IMR-90 (cell line): ENCODE data around the gene CTCF. TPM values are rescaled to one million over a fixed set of nuclear protein-coding genes. Genes with fewer than 3 reads are reported as not detected.

ENCODE experiments used
- ATAC-seq: fragments of 200-7000 bp; cut with Tn5 transposase; 2 replicates; pipeline ENCODE4 v1.9.1; 2020; ENCODE audit warnings: low read depth, mild to moderate bottlenecking, moderate library complexity
- BruUV-seq: library from RNA; stranded (reverse); fragments of 400-500 nt; replicated peaks from 2 replicates; lab custom pipeline; 2021; lab: Mats Ljungman, UMichigan
- CTCF ChIA-PET: fragments of 300-600 bp; formaldehyde crosslinking; extraction: SDS; loops from one replicate; lab custom pipeline; 2021; ENCODE audit warnings: antibody characterized with exemption; lab: Yijun Ruan, JAX
- POLR2A ChIA-PET: fragments of 300-600 bp; sonication (Branson Sonifier 250); formaldehyde crosslinking; loops from one replicate; lab custom pipeline; 2022; ENCODE audit warnings: antibody characterized with exemption; ENCODE audit not compliant: unreplicated experiment; lab: Charles Lee
- DNase-seq: peaks from one replicate; pipeline ENCODE4 v3.0.0; 2013
- H2AFZ ChIP-seq: replicated peaks from 2 replicates; pipeline ENCODE3; 2013; ENCODE audit warnings: low read length, mild to moderate bottlenecking; ENCODE audit not compliant: poor library complexity
- H2AK5ac ChIP-seq: 2 replicates; pipeline ENCODE4 v1.6.1; 2013; ENCODE audit warnings: low read depth, low read length, inconsistent platforms
- H2AK9ac ChIP-seq: replicated peaks from 2 replicates; pipeline ENCODE3; 2013; ENCODE audit warnings: mild to moderate bottlenecking, low read depth, low read length, moderate library complexity; ENCODE audit not compliant: poor library complexity
- H2BK120ac ChIP-seq: 2 replicates; pipeline ENCODE4 v1.6.1; 2013; ENCODE audit warnings: low read depth, low read length, inconsistent platforms
- H2BK15ac ChIP-seq: 3 replicates; pipeline ENCODE4 v1.6.1; 2013; ENCODE audit warnings: low read depth, low read length, inconsistent platforms
- H2BK20ac ChIP-seq: 2 replicates; pipeline ENCODE4 v1.6.1; 2013; ENCODE audit warnings: low read depth, mild to moderate bottlenecking, inconsistent platforms, low read length, moderate library complexity
- H2BK5ac ChIP-seq: 2 replicates; pipeline ENCODE4 v1.6.1; 2013; ENCODE audit warnings: mild to moderate bottlenecking, low read depth, low read length, inconsistent platforms; ENCODE audit not compliant: poor library complexity, severe bottlenecking
- H3K14ac ChIP-seq: replicated peaks from 2 replicates; pipeline ENCODE4 v1.6.1; 2013; ENCODE audit warnings: low read depth, low read length, inconsistent platforms
- H3K18ac ChIP-seq: 2 replicates; pipeline ENCODE4 v1.6.1; 2013; ENCODE audit warnings: low read depth, low read length, control low read depth
- H3K23ac ChIP-seq: 2 replicates; pipeline ENCODE4 v1.6.1; 2013; ENCODE audit warnings: low read depth, low read length, inconsistent platforms
- H3K27ac ChIP-seq: 2 replicates; pipeline ENCODE4 v1.5.1; 2013; ENCODE audit warnings: mild to moderate bottlenecking, control low read depth, low read length; ENCODE audit not compliant: insufficient read depth
- H3K27me3 ChIP-seq: 2 replicates; pipeline ENCODE4 v1.6.1; 2013; ENCODE audit warnings: low read length; ENCODE audit not compliant: control insufficient read depth, insufficient read depth
- H3K36me3 ChIP-seq: 2 replicates; pipeline ENCODE4 v1.6.1; 2013; ENCODE audit warnings: low read length, mixed read lengths; ENCODE audit not compliant: control insufficient read depth, insufficient read depth
- H3K4ac ChIP-seq: 2 replicates; pipeline ENCODE4 v1.6.1; 2013; ENCODE audit warnings: low read depth, low read length, inconsistent platforms
- H3K4me1 ChIP-seq: 2 replicates; pipeline ENCODE4 v1.6.1; 2013; ENCODE audit warnings: low read length, mixed read lengths; ENCODE audit not compliant: control insufficient read depth, insufficient read depth
- H3K4me2 ChIP-seq: 2 replicates; pipeline ENCODE4 v1.6.1; 2013; ENCODE audit warnings: low read depth, mild to moderate bottlenecking, control low read depth, low read length, moderate library complexity
- H3K4me3 ChIP-seq: 2 replicates; pipeline ENCODE4 v1.5.1; 2013; ENCODE audit warnings: low read depth, mild to moderate bottlenecking, control low read depth, low read length, moderate library complexity; ENCODE audit not compliant: insufficient read depth
- H3K56ac ChIP-seq: 2 replicates; pipeline ENCODE4 v1.6.1; 2013; ENCODE audit warnings: low read length, inconsistent platforms; ENCODE audit not compliant: insufficient read depth; ENCODE audit errors: extremely low read depth
- H3K79me1 ChIP-seq, 2 experiments: 2 replicates each; pipeline ENCODE4 v1.6.1; 2013; ENCODE audit warnings: low read length in 2 of 2, inconsistent platforms in 1 of 2, low read depth in 1 of 2
- H3K9ac ChIP-seq: 2 replicates; pipeline ENCODE4 v1.6.1; 2013; ENCODE audit warnings: low read depth, low read length, control low read depth
- H3K9me1 ChIP-seq: 2 replicates; pipeline ENCODE4 v1.6.1; 2013; ENCODE audit warnings: low read length, inconsistent platforms; ENCODE audit not compliant: insufficient read depth
- H3K9me3 ChIP-seq: 2 replicates; pipeline ENCODE4 v1.6.1; 2013; ENCODE audit warnings: low read length; ENCODE audit not compliant: control insufficient read depth, insufficient read depth
- H4K20me1 ChIP-seq: 2 replicates; pipeline ENCODE4 v1.6.1; 2013; ENCODE audit warnings: low read length, inconsistent platforms; ENCODE audit not compliant: insufficient read depth
- H4K5ac ChIP-seq: 2 replicates; pipeline ENCODE4 v1.6.1; 2013; ENCODE audit warnings: mild to moderate bottlenecking, low read depth, low read length, control low read depth
- H4K8ac ChIP-seq, 2 experiments: 2 replicates each; pipeline ENCODE4 v1.6.1; 2013; ENCODE audit warnings: low read depth in 2 of 2, low read length in 2 of 2, control low read depth in 1 of 2, inconsistent platforms in 1 of 2
- H4K91ac ChIP-seq: 2 replicates; pipeline ENCODE4 v1.6.1; 2013; ENCODE audit warnings: low read depth, low read length, inconsistent platforms; ENCODE audit not compliant: insufficient read depth
- MXI1 ChIP-seq: IDR thresholded peaks from 2 replicates; pipeline ENCODE4 v1.6.1; 2012; ENCODE audit warnings: low read depth, mild to moderate bottlenecking, low read length, moderate library complexity, borderline replicate concordance
- RAD21 ChIP-seq: IDR thresholded peaks from 2 replicates; pipeline ENCODE4 v1.6.1; 2012; ENCODE audit warnings: low read length, improper control_type of control experiment
- WGBS, 2 experiments: methylation state at CpG; one replicate each; pipeline versions ENCODE4 v1.1.5 to v1.1.7; 2013; ENCODE audit warnings: missing lambda C conversion rate in 2 of 2; ENCODE audit not compliant: insufficient read length in 1 of 2; ENCODE audit errors: extremely low coverage in 2 of 2; 5-methylcytosine and 5-hydroxymethylcytosine counted together
- dilution Hi-C: fragments of 300-500 bp; cut with HindIII; formaldehyde crosslinking; loops from one replicate; pipeline ENCODE4 v1.14.3; 2018; ENCODE audit warnings: low sequenced_read_pairs; ENCODE audit not compliant: unreplicated experiment
- in situ Hi-C: fragments of 300-500 bp; cut with MboI; formaldehyde crosslinking; loops from 3 replicates; pipeline ENCODE4 v1.14.3; 2019; ENCODE audit warnings: low sequenced_read_pairs, inconsistent platforms, mixed read lengths
- intact Hi-C: fragments of 100-400 bp; cut with micrococcal nuclease; formaldehyde crosslinking; loops from 2 replicates; pipeline ENCODE4 v1.10.0; 2022
- polyA plus RNA-seq, 3 experiments: library from polyadenylated mRNA; depleted of rRNA; stranded (reverse); fragments of >200 nt; gene quantifications; 2 replicates each; pipeline ENCODE4 v1.2.3, GENCODE V29; 2012; ENCODE audit warnings: low replicate concordance in 1 of 3
- total RNA-seq: library from RNA; depleted of rRNA; stranded (reverse); fragments of >200 nt; gene quantifications from 2 replicates; pipeline ENCODE4 v1.2.3, GENCODE V29; 2012

The CTCF gene
- total and polyA plus RNA-seq, 2 of the 4 experiments (the other 2 are of a cell fraction): 16.1 to 22.8 TPM

- POLR2A ChIA-PET: no interaction called here
These were observed 114.6 kb downstream of the CTCF start for GRCh38 chr16:67676939-67677338.

More at GRCh38 chr16:67676939-67677338, 114.6 kb downstream of the CTCF start:
- Histone ChIP-seq H3K4ac (no peak overlapping the region), H3K36me3 (peaks cover 12% of the 10 kb centered on the region; the same call in 1 of the 2 replicates), H3K9me3 (no peaks in the 10 kb centered on the region), H3K4me3 (no peak overlapping the region), H4K20me1 (0 out of 2 replicates have a peak, but pooled peaks cover 4% of the 10 kb centered on the region), H4K8ac (no peak overlapping the region), H2AK5ac (no peak overlapping the region), H3K79me1 (peaks cover 0 to 17% of the 10 kb centered on the region in 2 experiments; a peak in 2 of 4 replicates), H4K91ac (no peak overlapping the region), H4K5ac (no peak overlapping the region), H2AK9ac (no peak overlapping the region), H3K9me1 (0 out of 2 replicates have a peak, but pooled peaks cover 3% of the 10 kb centered on the region), H3K4me2 (no peak overlapping the region), H3K23ac (no peak overlapping the region), H2BK20ac (no peak overlapping the region), H3K27ac (no peak overlapping the region), H3K14ac (no peak overlapping the region), H2BK5ac (no peak overlapping the region), H2AFZ (no peak overlapping the region), H3K56ac (no peak overlapping the region), H3K4me1 (no peaks in the 10 kb centered on the region), H3K9ac (no peak overlapping the region), H3K27me3 (no peaks in the 10 kb centered on the region), H2BK15ac (no peak overlapping the region), H2BK120ac (no peak overlapping the region), H3K18ac (no peak overlapping the region)
- TF ChIP-seq MXI1 (no peak), RAD21 (no peak)
- no TSS peak for BruUV-seq
- CTCF ChIA-PET: no interaction called here
- in situ Hi-C loops (no loop called here), intact Hi-C loops (loop anchor here (10.0 kb wide), 1 partner anchor 358 kb away; no protein-coding TSS in a partner anchor), dilution Hi-C loops (no loop called here)
- ATAC-seq (no peak), DNase-seq (no peak)
- no CpG with 5 or more reads among the region's 8 CpGs for WGBS, 2 experiments
